Muscle layer of duodenum (tissue), 2 donors: ENCODE measurements around the gene SND1.
"Not testable (repeated sequence)": the region's sequence is repeated elsewhere in the genome, so short reads cannot be mapped to it uniquely, and the experiment has no call there.

Experiments
- H3K27ac ChIP-seq: one replicate; pipeline ENCODE4 v1.7.0; 2013; ENCODE audit warnings: mild to moderate bottlenecking, low read length
- H3K27me3 ChIP-seq: one replicate; pipeline ENCODE4 v1.7.0; 2013; ENCODE audit warnings: low read depth, mild to moderate bottlenecking, control low read depth, low read length
- H3K36me3 ChIP-seq, 2 donors: one replicate each; pipeline ENCODE4 v1.7.0; 2013; ENCODE audit warnings: low read length in 2 of 2, control low read depth in 1 of 2, mild to moderate bottlenecking in 1 of 2; ENCODE audit not compliant: insufficient read depth in 2 of 2, control insufficient read depth in 1 of 2
- H3K4me1 ChIP-seq, 2 donors: one replicate each; pipeline ENCODE4 v1.7.0; 2013; ENCODE audit warnings: low read length in 2 of 2, mild to moderate bottlenecking in 2 of 2, control low read depth in 1 of 2, moderate library complexity in 1 of 2; ENCODE audit not compliant: insufficient read depth in 2 of 2, control insufficient read depth in 1 of 2
- H3K4me3 ChIP-seq, 2 donors: one replicate each; pipeline ENCODE4 v1.7.0; 2013; ENCODE audit warnings: low read length in 2 of 2, low read depth in 1 of 2, mild to moderate bottlenecking in 1 of 2
- H3K9me3 ChIP-seq, 2 donors: one replicate each; pipeline ENCODE4 v1.7.0; 2013; ENCODE audit warnings: low read length in 2 of 2, control low read depth in 1 of 2, mild to moderate bottlenecking in 1 of 2; ENCODE audit not compliant: control insufficient read depth in 1 of 2
- donor health status: healthy.

SND1 gene

DNA sequence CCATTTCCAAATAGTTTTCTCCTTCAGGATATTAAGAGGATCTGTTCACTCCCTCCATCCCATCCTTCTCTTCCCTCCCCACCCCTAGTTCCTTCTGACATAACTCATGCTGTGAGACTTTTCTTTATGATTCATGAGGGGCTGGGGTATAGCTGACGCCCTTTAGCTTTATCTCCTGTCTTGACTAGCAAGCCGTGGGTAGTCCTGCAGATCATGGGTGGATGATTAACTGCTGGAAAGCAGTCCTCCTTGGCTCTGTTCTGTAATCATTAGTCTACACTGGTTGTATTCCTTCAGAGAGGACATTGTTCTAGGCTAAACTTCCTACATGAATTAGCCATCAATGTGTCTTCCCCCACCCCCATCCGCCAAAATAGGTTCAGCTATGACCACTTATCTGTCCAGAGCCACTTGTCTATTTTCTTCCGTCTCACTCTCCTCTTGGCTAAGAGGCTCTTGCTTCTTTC lies 243.9 kb downstream of the SND1 start:
- Histone ChIP-seq H3K27me3 (no peaks in the 10 kb centered on the region), H3K4me1 (peaks cover 0 to 9% of the 10 kb centered on the region in 2 donors)

DNA sequence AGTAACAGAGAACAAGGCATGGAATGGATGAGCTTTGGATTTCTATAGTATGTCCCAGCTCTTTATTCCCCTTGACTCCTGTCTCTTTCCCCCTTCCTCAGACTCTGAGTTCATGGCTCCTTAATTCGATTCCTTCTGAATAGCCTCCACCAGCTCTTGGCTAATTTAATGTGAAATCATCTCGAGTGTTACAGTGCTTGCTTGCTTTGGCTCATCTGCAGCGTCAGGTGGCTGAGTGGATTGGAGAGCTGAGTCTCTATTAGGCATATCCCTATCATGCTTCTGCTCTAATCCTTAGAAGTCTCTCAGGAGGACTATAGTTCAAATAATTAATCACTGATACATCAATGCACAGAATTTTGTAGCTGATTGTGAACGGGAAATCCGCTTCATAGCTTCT lies 244.7 kb downstream of the SND1 start:
- Histone ChIP-seq H3K36me3 (no peaks in the 10 kb centered on the region), H3K4me1 (peaks cover 0 to 12% of the 10 kb centered on the region in 2 donors), H3K27me3 (no peaks in the 10 kb centered on the region), H3K4me3 (no peak overlapping the region), H3K9me3 (no peaks in the 10 kb centered on the region), H3K27ac (no peak overlapping the region)

More for the DNA sequence above, 243.9 kb downstream of the SND1 start:
- Histone ChIP-seq H3K27ac (no peak overlapping the region), H3K4me3 (no peak overlapping the region), H3K9me3 (no peaks in the 10 kb centered on the region), H3K36me3 (no peaks in the 10 kb centered on the region)

DNA sequence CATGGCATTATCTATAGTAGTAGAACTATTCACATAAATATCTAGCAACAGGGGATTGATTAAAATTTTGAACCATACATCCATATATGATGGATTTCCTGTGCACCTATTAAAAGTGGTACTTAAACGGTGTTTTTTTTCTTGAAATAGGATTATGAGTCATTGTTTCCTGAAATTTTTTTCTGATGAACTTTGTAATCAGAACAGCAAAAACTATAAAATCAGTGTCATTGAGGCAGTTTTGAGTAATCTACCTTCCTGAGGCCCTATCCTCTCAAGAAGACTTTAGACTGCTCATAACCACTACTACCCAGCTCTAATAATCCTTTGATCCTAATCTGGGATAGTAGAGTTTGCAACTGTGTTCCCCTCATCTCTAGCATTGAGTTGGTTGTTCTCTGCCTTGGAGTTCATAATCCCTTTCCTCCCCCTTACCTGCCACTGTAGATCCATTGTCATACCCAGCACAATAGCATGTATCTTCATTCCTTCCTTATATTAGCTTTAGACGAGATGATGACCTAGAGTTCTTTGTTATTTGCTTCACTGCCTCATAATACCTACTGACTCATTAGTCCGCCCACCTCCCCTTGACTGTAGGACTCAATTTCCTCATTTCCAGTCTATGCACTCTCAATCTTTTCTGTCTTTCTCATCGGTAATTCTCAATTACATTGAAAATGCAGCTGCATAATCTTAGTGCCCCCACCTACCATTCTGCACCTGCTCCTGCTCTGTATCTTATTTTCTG lies 245.9 kb downstream of the SND1 start:
- no peak overlapping the region for H3K27ac ChIP-seq
- H3K4me1 ChIP-seq = peaks cover 6 to 12% of the 10 kb centered on the region in 2 donors
- H3K4me3 ChIP-seq = no peak overlapping the region
- no peaks in the 10 kb centered on the region for H3K9me3 ChIP-seq
- H3K27me3 ChIP-seq = no peaks in the 10 kb centered on the region
- H3K36me3 ChIP-seq = no peaks in the 10 kb centered on the region

- Histone ChIP-seq H3K27ac (no peak overlapping the region), H3K4me1 (peaks cover 6 to 12% of the 10 kb centered on the region in 2 donors), H3K27me3 (no peaks in the 10 kb centered on the region), H3K4me3 (no peak overlapping the region), H3K36me3 (no peaks in the 10 kb centered on the region), H3K9me3 (no peaks in the 10 kb centered on the region)
Measured at GRCh38 chr7:127899411-127899810, 247.4 kb downstream of the SND1 start.

- no peak overlapping the region for H3K4me3 ChIP-seq
- H3K9me3 ChIP-seq = no peaks in the 10 kb centered on the region
- H3K36me3 ChIP-seq = no peaks in the 10 kb centered on the region
- no peak overlapping the region for H3K27ac ChIP-seq
- H3K27me3 ChIP-seq = no peaks in the 10 kb centered on the region
- peaks cover 6 to 15% of the 10 kb centered on the region in 2 donors for H3K4me1 ChIP-seq
Measured at GRCh38 chr7:127900141-127900540, 248.1 kb downstream of the SND1 start.

DNA sequence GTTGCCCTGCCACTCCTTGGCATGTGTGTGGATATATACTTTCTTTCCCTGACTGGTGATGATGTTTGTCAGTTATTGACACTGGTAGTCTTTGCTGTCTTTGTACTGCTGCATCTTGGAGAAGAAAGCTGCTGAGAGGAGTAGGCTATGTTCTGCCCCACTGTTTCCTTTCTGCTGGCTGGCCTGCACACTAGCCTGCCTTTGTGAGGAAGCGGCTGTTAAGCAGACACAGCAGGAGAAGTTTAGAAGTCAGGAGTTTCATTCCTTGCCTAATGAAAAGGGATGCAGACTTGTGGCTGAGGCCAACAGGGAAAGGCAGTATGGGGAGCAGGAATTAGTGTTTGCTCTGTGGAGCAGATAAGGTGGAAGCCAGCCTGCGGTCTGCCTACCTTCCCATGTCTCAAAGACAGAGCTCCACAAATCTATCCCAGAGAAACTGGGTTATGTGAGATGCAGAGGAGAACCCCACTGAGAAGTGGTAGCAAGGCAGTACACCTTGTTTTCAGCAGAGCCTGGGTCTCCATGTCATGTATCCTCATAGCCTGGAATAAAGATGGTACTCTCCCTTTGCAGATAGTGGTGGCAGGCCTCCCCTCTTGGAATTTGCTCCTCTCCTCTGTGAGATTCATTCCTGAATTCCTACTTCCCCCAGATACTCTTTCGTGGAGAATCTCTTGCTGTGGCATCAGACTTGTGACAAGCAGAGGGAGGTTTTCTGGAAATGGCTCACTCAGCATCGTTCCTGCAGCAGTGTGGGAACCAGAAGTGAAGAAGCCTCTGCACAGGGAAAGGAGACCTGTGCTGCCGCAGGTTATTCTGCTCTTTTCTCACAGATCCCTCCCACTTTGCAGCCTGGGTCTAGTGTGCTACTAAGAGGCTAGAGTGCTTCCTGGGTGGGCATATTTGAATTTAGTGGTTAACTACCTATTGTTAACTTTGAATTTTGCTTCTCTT lies 249.0 kb downstream of the SND1 start:
- H3K9me3 ChIP-seq = no peaks in the 10 kb centered on the region
- no peak overlapping the region for H3K27ac ChIP-seq
- no peaks in the 10 kb centered on the region for H3K27me3 ChIP-seq
- H3K36me3 ChIP-seq = no peaks in the 10 kb centered on the region
- H3K4me1 ChIP-seq = peaks cover 6 to 15% of the 10 kb centered on the region in 2 donors
- no peak overlapping the region for H3K4me3 ChIP-seq

DNA sequence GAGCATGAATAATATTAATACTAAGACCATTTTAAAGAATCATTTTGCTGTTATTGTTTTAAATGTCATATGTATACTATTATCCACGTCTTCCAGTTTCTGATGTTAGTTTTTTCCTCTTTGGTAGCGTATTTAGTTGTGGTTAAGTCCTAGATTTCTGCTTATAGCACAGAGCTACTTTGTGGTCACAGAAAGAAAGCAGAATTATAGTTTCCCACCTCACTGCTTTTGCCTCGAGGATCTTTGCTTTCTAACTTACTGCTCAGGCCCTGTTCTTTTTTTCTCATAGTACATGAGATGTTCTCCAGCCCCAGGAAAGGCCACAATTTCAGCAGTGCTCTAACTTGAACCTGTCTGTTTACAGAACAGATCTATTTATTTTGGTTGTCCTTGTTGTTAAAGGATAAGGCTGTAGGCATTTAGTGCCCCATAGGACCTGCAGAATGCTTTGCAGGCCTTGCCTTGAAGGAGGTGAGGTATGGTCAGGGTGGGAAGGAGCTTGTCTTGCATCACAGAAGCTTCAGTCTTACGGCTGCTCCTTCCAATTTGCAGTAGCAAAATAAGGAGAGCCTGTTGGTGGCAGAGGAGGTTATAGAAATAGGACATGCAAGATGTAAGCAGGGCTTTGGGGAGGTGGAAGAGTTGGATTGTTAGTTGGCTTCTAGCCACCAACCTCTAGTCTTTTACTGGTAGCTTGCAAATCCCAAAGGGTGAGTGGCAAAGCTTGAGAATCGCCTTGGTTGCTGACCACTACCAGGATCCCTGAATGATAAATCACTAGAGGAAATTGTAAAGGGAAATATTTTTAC lies 250.1 kb downstream of the SND1 start:
- no peak overlapping the region for H3K4me3 ChIP-seq
- no peaks in the 10 kb centered on the region for H3K9me3 ChIP-seq
- no peak overlapping the region for H3K27ac ChIP-seq
- H3K27me3 ChIP-seq = no peaks in the 10 kb centered on the region
- H3K4me1 ChIP-seq = peaks cover 8 to 15% of the 10 kb centered on the region in 2 donors
- no peaks in the 10 kb centered on the region for H3K36me3 ChIP-seq

- H3K4me1 ChIP-seq = peaks cover 11 to 15% of the 10 kb centered on the region in 2 donors
- H3K9me3 ChIP-seq, H3K4me3 ChIP-seq, H3K27ac ChIP-seq, H3K36me3 ChIP-seq, H3K27me3 ChIP-seq: not testable (repeated sequence)
Measured at GRCh38 chr7:127902753-127903152, 250.8 kb downstream of the SND1 start.

DNA sequence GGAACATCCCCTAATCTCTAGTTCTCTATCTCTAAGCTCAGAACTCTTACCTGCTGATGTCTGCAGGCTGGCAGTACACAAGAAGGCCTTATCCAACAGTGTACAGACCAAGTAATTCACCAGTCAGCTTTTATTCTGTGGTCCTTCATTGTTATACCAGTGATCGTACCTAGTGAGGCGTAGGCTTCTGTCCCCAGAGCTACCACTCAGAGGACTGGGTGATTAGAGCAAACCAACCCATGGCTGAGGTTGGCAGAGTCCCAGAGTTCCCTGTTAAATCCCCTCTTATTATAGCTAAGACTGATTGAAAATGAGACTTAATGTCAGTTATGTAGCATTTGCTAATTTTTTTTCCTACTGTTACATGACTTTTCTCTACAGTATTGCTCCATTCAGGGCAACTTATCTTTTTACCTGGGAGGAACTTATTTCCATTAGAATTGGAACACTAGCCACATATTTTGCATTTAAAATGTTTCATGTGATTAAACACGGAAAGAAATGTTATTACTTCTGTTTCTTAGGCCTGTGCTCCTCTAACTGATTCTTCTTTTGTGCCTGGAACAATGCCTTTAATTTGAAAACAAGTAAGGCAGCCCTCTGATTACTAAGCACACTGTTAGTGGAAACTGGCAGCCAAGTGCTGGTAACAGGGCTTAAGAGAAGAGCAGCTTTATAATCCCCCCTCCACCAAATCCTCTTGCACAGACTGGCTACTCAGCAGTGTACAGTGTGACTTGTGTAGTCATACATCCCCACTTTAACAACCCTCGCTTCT lies 252.1 kb downstream of the SND1 start:
- H3K27ac ChIP-seq = no peak overlapping the region
- peaks cover 11 to 15% of the 10 kb centered on the region in 2 donors for H3K4me1 ChIP-seq
- H3K27me3 ChIP-seq = no peaks in the 10 kb centered on the region
- H3K9me3 ChIP-seq = no peaks in the 10 kb centered on the region
- no peak overlapping the region for H3K4me3 ChIP-seq
- no peaks in the 10 kb centered on the region for H3K36me3 ChIP-seq

GRCh38 chr7:127904670-127904985 lies 252.6 kb downstream of the SND1 start:
- H3K27me3 ChIP-seq = no peaks in the 10 kb centered on the region
- H3K27ac ChIP-seq = no peak overlapping the region
- no peak overlapping the region for H3K4me3 ChIP-seq
- no peaks in the 10 kb centered on the region for H3K9me3 ChIP-seq
- peaks cover 11 to 15% of the 10 kb centered on the region in 2 donors for H3K4me1 ChIP-seq
- H3K36me3 ChIP-seq = no peaks in the 10 kb centered on the region
